HepG2 (cell line): ENCODE results near the gene CUL9. TPM values are rescaled to one million over a fixed set of nuclear protein-coding genes. Genes with fewer than 3 reads are reported as not detected.

Experiments used
- AHR ChIP-seq: IDR thresholded peaks from 2 replicates; pipeline ENCODE4 v1.6.1; 2018; ENCODE audit warnings: missing genetic modification reagents, missing compliant biosample characterization
- CEBPG ChIP-seq: IDR thresholded peaks from 2 replicates; pipeline ENCODE4 v1.6.1; 2016
- E2F1 ChIP-seq: sonication (generic); formaldehyde crosslinking; IDR thresholded peaks from 2 replicates; pipeline ENCODE4 v1.5.0; 2020; ENCODE audit warnings: missing genetic modification reagents
- EP300 ChIP-seq, 3 experiments: sonication (generic) in 1 of 3; formaldehyde crosslinking in 1 of 3; IDR thresholded peaks; 2 replicates each; pipeline versions ENCODE4 v1.5.1 to v1.6.1; 2011 to 2020; ENCODE audit warnings: low read depth in 2 of 3, low read length in 2 of 3, borderline replicate concordance in 1 of 3, improper control_type of control experiment in 1 of 3, mild to moderate bottlenecking in 1 of 3, missing genetic modification reagents in 1 of 3, moderate library complexity in 1 of 3
- GABPA ChIP-seq, 2 experiments: IDR thresholded peaks; 2 replicates each; pipeline ENCODE4 v1.6.1; 2011 to 2016; ENCODE audit warnings: low read depth in 2 of 2, low read length in 1 of 2, missing biosample characterization in 1 of 2, missing genetic modification characterization in 1 of 2
- HOXA7 ChIP-seq: sonication (generic); formaldehyde crosslinking; IDR thresholded peaks from 2 replicates; pipeline ENCODE4 v1.8.1; 2022; ENCODE audit warnings: mild to moderate bottlenecking, missing genetic modification reagents, moderate library complexity
- NCOA2 ChIP-seq: sonication (generic); formaldehyde crosslinking; IDR thresholded peaks from 2 replicates; pipeline ENCODE4 v1.8.0; 2022; ENCODE audit warnings: inconsistent platforms
- NR1H2 ChIP-seq: sonication (generic); formaldehyde crosslinking; IDR thresholded peaks from 2 replicates; pipeline ENCODE4 v1.8.1; 2022; ENCODE audit warnings: low read depth, missing genetic modification reagents, borderline replicate concordance
- NRL ChIP-seq: sonication (generic); formaldehyde crosslinking; IDR thresholded peaks from 2 replicates; pipeline ENCODE4 v1.5.0; 2020; ENCODE audit warnings: missing genetic modification reagents, mild to moderate bottlenecking, moderate library complexity, borderline replicate concordance
- PAXIP1 ChIP-seq: sonication (generic); formaldehyde crosslinking; conservative IDR thresholded peaks from 2 replicates; pipeline ENCODE4 v1.4.0; 2020; ENCODE audit warnings: mild to moderate bottlenecking, missing genetic modification reagents, moderate library complexity
- PHF21A ChIP-seq: sonication (generic); formaldehyde crosslinking; IDR thresholded peaks from 2 replicates; pipeline ENCODE4 v1.5.0; 2020; ENCODE audit warnings: mild to moderate bottlenecking, missing genetic modification reagents
- PLSCR1 ChIP-seq: sonication (generic); formaldehyde crosslinking; IDR thresholded peaks from 2 replicates; pipeline ENCODE4 v1.5.0; 2020; ENCODE audit warnings: missing genetic modification reagents, mild to moderate bottlenecking, borderline replicate concordance
- RARA ChIP-seq: IDR thresholded peaks from 2 replicates; pipeline ENCODE4 v1.6.1; 2016; ENCODE audit warnings: missing genetic modification reagents, missing compliant biosample characterization
- RARG ChIP-seq: sonication (generic); formaldehyde crosslinking; IDR thresholded peaks from 2 replicates; pipeline ENCODE4 v1.4.0; 2020; ENCODE audit warnings: low read depth, mild to moderate bottlenecking, missing genetic modification reagents
- SOX13 ChIP-seq, 3 experiments: fragments of 450-650 bp in 1 of 3; sonication (generic) in 1 of 3; formaldehyde crosslinking in 1 of 3; IDR thresholded peaks in 2 of 3; conservative IDR thresholded peaks in 1 of 3; 2 replicates each; pipeline versions ENCODE4 v1.5.0 to v1.6.1; 2016 to 2020; ENCODE audit warnings: antibody characterized with exemption in 1 of 3, mild to moderate bottlenecking in 1 of 3, missing compliant biosample characterization in 1 of 3, missing genetic modification reagents in 1 of 3, moderate library complexity in 1 of 3
- SOX6 ChIP-seq, 2 experiments: fragments of 450-650 bp in 1 of 2; sonication (generic) in 1 of 2; formaldehyde crosslinking in 1 of 2; IDR thresholded peaks; 2 replicates each; pipeline versions ENCODE4 v1.4.0 to v1.6.1; 2017 to 2020; ENCODE audit warnings: antibody characterized with exemption in 1 of 2, mild to moderate bottlenecking in 1 of 2, missing genetic modification reagents in 1 of 2
- STAG1 ChIP-seq: sonication (generic); formaldehyde crosslinking; IDR thresholded peaks from 2 replicates; pipeline ENCODE4 v1.4.0; 2020; ENCODE audit warnings: missing genetic modification reagents
- TARDBP ChIP-seq: sonication (generic); formaldehyde crosslinking; IDR thresholded peaks from 2 replicates; pipeline ENCODE4 v1.8.0; 2022; ENCODE audit warnings: mild to moderate bottlenecking, missing genetic modification reagents
- YEATS4 ChIP-seq: sonication (generic); formaldehyde crosslinking; IDR thresholded peaks from 2 replicates; pipeline ENCODE4 v1.4.0; 2020; ENCODE audit warnings: missing genetic modification reagents, borderline replicate concordance
- ZBTB42 ChIP-seq: sonication (generic); formaldehyde crosslinking; IDR thresholded peaks from 2 replicates; pipeline ENCODE4 v1.5.0; 2020; ENCODE audit warnings: mild to moderate bottlenecking, missing genetic modification reagents
- ZNF124 ChIP-seq: sonication (generic); formaldehyde crosslinking; IDR thresholded peaks from 2 replicates; pipeline ENCODE4 v1.4.0; 2020; ENCODE audit warnings: missing genetic modification reagents
- ZNF484 ChIP-seq: sonication (generic); formaldehyde crosslinking; IDR thresholded peaks from 2 replicates; pipeline ENCODE4 v1.5.1; 2020; ENCODE audit warnings: mild to moderate bottlenecking, low read depth, missing genetic modification reagents, borderline replicate concordance
- ZNF670 ChIP-seq: sonication (generic); formaldehyde crosslinking; IDR thresholded peaks from 2 replicates; pipeline ENCODE4 v1.8.0; 2022; ENCODE audit warnings: mild to moderate bottlenecking, missing genetic modification reagents, borderline replicate concordance
- ZNF850 ChIP-seq: sonication (generic); formaldehyde crosslinking; conservative IDR thresholded peaks from 2 replicates; pipeline ENCODE4 v1.9.0; 2021; ENCODE audit warnings: mild to moderate bottlenecking, missing genetic modification reagents
- ZSCAN30 ChIP-seq: sonication (generic); formaldehyde crosslinking; IDR thresholded peaks from 2 replicates; pipeline ENCODE4 v1.5.0; 2020; ENCODE audit warnings: mild to moderate bottlenecking, missing genetic modification reagents
- polyA plus RNA-seq, 8 experiments: library from polyadenylated mRNA; depleted of rRNA in 3 of 8; stranded (reverse) in 7 of 8; unstranded in 1 of 8; fragments of >200 nt; fragmentation: Illumina TruSeq in 4 of 8; extraction: Trizol in 4 of 8; gene quantifications; 2 replicates each; pipeline versions ENCODE4 v1.2.1 to v1.2.3, GENCODE V29; 2011 to 2016; ENCODE audit warnings: low read depth in 4 of 8, missing spikeins in 1 of 8, mixed read lengths in 1 of 8; ENCODE audit not compliant: insufficient read depth in 1 of 8
- total RNA-seq, 5 experiments: library from RNA; depleted of rRNA; stranded (reverse); fragments of >200 nt; fragmentation: Illumina TruSeq; extraction: Trizol; gene quantifications; 2 replicates each; pipeline ENCODE4 v1.2.3, GENCODE V29; 2016; ENCODE audit warnings: low read depth in 1 of 5

CUL9 gene
- total and polyA plus RNA-seq, 2 of the 13 experiments (the other 11 are each of a cell fraction or from before 2014, with no cell fraction given), result 11.4 to 13.7 TPM

- TF ChIP-seq RARG (CRISPR knock-in tag) (0 out of 2 replicates have a peak, but pooled peaks have one; percentile 16), NRL (CRISPR knock-in tag) (no peak), PHF21A (peak; percentile 47; the same call in 1 of the 2 replicates), NCOA2 (0 out of 2 replicates have a peak, but pooled peaks have one; percentile 14), YEATS4 (CRISPR knock-in tag) (0 out of 2 replicates have a peak, but pooled peaks have one; percentile 24), CEBPG (CRISPR knock-in tag) (peak; percentile 58), ZBTB42 (CRISPR knock-in tag) (0 out of 2 replicates have a peak, but pooled peaks have one; percentile 63), ZNF124 (CRISPR knock-in tag) (no peak), GABPA (IDR thresholded peaks at IDR 0.05; ENCODE audit: low read depth, low read length) (no peak), GABPA (CRISPR knock-in tag; IDR thresholded peaks at IDR 0.05; ENCODE audit: low read depth) (no peak), E2F1 (CRISPR knock-in tag) (no peak), SOX6 (IDR thresholded peaks at IDR 0.05) (no peak), SOX6 (CRISPR knock-in tag; IDR thresholded peaks at IDR 0.05) (0 out of 2 replicates have a peak, but pooled peaks have one; percentile 8), SOX13 (IDR thresholded peaks at IDR 0.05) (0 out of 2 replicates have a peak, but pooled peaks have one; percentile 36), SOX13 (CRISPR knock-in tag; conservative IDR thresholded peaks at IDR 0.05 in 1 of 2, IDR thresholded peaks at IDR 0.05 in 1 of 2) (peak in 1 of 2 experiments; percentile 5; a peak in 1 of 4 replicates), STAG1 (CRISPR knock-in tag) (no peak), RARA (CRISPR knock-in tag) (peak; percentile 21; the same call in 1 of the 2 replicates), ZNF484 (CRISPR knock-in tag) (no peak), PLSCR1 (CRISPR knock-in tag) (no peak), HOXA7 (CRISPR knock-in tag) (no peak), NR1H2 (no peak), ZSCAN30 (no peak), ZNF670 (CRISPR knock-in tag) (no peak), ZNF850 (no peak), TARDBP (no peak), AHR (CRISPR knock-in tag) (no peak), PAXIP1 (CRISPR knock-in tag) (no peak), EP300 (IDR thresholded peaks at IDR 0.05; ENCODE audit: low read depth in 2 of 2, low read length in 2 of 2) (no peak), EP300 (CRISPR knock-in tag; IDR thresholded peaks at IDR 0.05; ENCODE audit: borderline replicate concordance) (no peak)
These were observed 91.7 kb downstream of the CUL9 start (continued) for GRCh38 chr6:43273707-43274106.
